Kidney tubule cell (primary cell): ENCODE results near the gene APOB.

Experiments
- DNase-seq: peaks from one replicate; pipeline ENCODE4 v3.0.0-alpha.2; 2018; ENCODE audit warnings: low spot score

APOB gene

DNA sequence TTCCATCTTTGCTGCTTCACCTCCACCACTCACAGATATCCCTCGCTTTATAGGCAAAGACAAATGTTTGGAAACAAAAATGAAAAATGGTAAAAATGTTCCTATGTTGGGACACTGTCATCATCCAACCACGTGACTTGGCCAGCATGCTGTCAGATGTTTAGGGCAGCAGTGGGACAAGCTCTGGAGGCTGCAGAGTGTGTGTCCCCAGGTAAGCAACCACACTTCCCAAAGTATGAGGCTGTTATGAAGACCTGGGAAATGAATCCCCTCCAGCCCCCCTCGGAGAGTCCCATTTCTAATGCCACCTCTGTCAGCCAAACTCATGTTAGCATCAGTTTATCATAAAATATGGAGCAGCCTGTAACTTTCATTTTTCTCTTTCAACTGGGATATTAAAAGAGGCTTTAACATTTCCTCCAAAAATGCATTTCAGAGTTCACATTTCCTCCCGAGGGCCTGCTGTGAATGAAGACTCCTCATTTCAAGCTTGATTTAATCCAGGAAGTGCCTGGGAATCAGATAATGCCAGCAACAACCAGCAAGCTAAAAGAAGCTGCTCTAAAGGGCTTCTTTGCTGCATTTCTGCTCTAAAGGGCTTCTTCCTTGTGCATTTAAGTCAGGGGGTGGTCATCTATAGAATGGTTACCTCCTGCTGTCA is 66.2 kb downstream of the APOB start:
- DNase-seq = no peak

DNA sequence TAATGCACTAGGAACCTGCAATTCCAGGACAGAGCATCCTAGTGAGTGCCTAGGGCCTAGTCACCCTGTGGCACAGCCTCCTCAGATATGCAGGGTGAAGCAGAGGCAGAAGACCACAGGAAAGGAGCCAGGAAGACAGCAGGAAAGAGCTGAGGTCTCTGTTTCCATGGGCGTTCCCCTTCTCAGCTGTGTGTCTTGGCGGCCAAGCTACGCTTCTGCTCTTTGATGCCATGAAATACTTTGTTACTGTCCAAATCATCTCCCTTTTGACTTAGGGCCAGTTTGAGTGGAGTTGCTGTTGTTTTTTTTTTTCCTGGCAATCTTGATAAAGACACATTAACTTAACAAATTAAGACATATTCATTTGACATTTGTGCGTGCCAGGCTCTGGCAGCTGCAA is 67.3 kb downstream of the APOB start:
- DNase-seq = no peak

DNA sequence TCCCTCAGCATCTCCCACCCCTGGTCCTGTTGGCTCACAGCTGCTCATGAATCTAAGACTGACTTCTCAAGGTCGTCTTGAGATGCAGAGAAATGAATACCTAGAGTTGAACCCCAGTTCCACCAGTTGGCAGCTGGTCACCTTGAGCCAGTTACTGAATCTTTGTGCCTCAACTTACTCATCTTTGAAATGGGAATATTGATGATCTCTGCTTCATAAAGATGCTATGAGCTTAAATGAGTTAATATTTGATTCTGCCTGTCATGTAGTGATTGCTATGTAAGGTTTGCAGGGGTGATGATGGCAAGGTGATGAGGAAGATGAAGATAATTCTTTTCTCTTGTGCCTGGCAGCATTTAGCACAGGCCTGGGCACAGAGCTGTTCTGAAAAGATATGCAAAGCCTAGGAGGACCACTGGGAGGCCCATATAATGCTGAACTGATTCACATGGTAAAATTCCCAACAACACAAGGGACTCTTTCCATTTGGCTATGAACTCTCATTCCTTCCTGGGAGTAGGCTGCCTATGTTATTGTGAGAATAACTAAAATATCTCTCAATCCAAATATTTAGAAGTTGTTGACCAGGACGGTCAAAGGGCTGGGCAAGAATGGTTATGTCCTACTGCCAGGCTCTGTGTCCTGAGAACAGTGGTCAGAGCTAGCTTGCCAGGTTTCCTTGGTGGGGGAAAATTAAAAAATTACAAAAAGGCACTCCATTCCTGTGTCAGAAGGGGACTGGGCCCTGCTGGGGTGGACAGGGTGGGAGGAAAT is 70.9 kb downstream of the APOB start:
- no peak for DNase-seq

DNA sequence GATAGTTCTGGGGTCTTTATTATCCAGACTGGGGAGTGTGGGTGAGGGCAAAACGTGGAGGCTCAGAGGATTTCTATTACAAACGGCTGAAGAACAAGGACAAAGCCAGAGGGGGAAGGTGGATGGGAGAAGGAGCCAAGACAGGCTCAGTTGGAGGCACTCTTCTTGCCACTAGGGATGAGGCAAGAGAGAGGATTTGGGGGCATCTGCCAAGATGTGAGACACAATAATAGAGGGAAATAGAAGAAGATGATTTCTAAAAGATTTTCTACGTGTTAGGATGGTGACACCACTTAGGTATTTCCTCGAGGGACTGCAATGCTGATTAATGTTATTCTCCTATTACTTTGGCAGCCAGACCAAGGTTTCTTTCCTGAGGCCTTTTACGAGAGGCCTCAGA is 71.8 kb downstream of the APOB start:
- DNase-seq = no peak

DNA sequence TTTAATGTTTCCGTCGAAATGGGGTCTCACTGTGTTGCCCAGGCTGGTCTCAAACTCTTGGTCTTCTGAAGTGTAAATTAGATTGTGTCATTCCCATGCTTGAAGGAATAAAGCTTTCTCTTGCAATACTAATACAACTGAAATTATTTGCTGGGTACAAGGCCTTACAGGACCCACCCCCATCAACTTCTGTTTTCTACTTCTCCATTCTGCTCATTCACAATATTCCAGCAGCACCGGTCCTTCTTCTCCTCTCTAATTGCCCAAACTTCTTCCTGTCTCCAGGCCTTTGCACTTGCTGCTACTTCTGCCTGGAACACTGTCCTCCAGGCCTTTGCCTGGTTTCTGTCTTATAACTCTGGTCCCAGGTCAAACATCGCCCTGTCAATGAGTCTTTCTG is 73.8 kb downstream of the APOB start:
- DNase-seq = no peak

DNA sequence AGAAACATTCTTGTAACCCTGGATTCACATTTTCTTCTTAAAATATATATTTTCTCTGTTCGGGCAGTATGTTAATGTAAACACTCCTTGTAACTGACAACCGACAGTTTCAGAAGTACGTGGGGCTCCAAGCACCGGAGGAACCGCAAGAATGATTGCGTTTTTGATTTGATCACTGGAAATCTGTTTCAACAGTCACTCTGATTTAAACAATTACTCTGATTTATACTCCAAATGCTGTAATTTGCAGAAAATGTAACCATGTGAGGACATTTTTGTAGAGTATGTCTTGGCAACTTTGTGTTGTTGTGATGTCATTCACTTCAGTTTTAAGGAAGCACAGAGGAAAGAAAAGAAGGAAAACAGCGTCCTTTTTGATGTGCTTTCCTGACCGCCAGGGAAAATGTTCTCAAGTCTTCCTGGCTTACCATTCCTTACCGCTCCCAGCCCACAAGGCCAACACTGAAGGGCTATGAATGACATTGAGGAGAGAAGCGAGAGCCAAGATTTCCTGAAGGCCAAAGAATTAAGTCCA is 77.7 kb downstream of the APOB start:
- no peak for DNase-seq

DNA sequence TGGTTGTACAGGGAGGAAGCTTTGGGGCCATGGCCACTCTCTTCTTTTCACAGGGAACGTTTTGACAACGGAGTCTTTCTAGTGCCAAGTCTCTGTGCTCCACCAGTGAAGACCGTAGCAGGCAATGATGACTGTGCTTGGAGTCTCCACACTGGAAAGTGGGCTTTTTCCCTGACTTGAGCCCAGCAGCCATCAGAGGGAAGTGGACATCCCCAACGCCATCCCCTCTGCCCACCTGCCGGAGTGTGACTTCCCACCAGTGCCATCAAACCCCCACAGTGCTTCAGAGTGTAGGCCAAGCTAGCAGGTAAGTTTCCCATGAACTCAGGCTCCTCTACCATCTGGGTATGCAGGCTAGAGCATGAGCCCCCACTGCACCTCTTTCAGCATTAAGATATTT is 78.7 kb downstream of the APOB start:
- DNase-seq = no peak

DNA sequence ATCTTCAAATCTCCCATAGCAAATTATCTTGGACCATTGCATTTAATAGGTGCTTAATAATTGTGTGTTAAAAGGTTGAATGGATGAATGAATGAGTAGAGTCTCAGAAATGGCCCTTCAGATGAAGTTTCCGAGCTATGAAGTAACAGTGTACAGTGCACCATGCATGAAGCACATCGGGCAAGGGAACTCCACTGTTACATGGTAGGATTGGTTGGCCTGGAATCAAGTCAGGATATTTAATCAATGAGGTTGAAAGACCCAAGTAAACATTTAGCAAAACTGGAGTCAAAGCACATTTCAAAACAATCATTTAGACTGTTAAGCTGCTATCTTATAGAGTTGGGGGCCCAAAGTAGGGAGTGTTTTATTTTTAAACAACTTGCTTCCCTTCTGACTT is 80.0 kb downstream of the APOB start:
- no peak for DNase-seq

DNA sequence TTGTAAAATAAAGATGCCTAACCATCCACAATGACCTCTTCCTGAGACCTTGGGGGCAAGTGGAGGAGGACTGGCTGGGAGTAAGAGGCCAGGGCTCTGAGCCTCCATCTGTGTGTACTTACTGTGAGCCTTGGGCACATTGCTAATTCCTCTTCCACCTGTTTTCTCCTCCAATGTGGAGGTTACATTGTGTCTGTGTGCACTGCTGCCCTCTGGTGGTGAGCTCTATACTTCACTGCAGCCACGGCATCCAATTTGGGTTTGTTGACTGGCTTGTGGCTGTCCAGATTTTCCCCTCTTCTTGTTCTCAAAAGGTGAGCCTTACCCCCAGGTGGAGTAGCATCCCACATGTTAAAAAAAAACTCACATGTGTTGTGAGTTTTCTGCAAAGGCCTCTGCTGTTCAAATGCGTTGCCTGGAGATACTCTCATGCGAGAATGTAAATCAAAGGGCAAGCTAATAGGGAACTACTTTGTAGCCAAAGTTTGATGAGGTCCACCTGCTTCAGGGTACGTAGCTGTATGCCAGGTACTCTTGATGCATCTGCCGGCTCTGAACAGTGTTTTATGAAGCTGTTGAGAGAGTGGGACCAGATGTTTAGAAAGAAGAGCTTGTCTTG is 80.8 kb downstream of the APOB start:
- DNase-seq = peak; percentile 70

DNA sequence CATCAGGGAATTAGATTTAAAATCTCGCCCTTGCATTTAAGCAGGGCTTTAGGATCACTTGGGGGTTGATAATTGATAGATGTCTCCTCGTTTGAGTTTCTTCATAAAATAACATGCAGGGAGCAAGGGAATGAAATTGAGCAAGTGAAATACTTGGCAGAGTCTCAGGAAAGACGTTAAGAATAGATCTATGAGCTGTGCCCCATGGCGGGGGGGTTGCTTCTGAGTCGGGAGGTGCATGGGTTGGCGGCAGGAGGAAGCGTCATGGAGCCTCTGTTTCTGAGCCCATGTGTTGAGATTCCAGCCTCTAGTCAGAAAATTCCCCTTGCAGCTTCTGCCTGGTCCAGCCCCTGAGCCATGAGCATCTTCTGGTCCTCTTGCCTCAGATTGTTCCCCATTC is 82.0 kb downstream of the APOB start:
- no peak for DNase-seq

DNA sequence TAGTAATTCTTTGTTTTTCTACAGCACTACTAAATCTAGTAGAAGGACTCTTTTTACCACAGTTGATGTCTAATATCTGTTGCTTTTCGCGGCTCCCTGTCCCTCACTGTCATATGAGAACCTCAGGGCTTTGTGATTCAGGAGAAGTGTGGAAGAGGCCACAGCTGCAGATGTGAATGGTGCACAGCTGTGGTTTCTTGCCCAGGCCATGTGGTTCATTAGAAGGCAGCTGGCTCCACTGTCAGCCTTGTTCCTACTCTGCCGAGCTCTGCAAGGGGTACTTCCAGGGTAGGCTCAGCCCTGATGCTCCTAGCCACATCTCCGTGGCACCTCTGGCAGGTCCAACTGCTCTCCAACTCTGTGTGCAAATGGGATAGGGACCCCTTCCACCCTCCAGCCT is 83.9 kb downstream of the APOB start:
- DNase-seq = no peak

DNA sequence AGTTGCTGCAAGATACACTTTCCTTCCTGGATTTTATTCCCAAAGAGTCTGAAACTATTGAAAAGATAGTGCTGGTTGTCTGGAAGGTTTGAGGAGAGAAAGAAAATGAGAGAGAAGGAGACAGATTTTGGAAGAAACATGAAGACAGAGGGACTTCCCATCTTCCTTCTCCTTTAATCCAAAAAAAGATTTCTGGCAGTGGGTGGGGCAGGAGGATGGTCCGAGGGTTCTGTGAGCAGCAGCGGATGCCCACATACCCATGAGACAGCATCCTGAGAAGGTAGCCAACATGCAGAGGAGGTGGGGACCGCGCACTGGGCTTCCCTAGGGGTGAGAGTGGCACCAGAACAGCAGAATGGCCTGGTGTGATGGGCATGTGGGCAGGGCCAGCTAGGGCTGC is 84.6 kb downstream of the APOB start:
- DNase-seq = no peak

DNA sequence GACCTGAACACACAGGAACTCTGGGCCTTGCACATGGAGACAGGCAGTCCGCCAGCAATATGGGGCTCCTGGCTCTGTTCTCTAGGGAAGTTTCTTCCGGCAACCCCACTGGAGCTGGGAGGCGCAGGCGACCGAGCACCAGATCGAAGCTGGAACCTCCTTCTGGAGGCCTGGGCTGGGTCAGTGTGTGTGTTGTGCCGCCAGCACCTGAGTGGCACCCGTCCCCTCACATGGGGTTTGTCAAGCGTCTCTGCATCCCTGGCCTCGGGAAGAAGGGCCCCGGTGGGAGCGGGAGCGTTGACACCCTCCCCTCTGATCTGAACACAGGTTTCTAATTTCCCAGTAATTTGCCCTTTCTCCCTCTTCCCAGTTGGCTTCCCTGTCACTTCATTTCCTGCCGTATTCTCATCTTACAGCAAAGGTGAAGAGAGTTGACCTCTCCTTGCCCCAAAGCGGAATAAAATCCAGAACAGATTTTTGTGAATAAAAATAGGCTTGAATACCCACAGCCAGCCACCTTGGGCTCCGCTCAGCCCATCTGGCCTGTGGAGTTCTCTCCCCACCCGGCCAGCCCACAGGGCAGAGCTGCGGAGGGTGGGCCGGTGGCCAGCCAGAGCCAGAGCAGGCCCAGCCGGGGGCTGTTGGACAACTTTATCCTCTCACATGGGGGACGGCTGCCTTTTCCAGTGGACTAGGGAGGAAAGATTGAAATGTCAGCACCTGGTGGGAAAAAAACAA is 85.9 kb downstream of the APOB start:
- DNase-seq = no peak

DNA sequence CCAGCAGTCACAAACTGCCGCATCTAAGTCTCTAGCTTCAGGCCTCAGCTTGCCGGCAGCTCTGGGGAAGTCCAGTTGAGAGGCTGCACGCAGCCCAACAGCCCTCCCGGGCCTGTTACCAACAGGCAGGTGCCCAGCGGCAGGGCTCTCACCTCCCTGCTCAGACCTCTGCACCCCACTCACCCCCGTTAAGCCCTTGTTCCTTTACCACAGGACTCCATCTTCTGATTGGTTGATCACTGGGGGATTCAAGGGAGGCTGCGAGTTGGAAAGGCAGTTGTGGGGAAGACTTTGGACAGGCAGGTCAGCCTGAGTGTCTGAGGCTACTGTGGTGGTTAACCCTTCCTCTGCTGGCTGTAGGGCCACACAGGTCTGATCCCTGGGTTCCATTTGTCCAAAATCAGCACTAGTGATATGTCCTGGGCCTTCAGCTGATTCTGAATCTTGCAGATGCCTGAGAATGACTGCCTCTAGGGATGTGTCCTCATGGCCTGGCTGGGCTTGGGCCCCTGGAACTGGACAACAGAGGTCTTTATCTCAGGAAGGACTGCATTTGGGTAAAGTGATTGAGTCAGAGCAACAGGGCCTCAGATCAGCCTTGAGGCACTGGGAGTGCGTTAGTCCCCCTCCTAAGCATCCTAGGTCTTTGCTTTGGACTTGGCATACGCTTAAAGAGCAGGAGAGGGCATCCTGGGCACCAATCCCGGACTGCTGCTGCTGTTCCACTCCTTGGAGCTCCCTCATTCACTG is 88.4 kb downstream of the APOB start:
- DNase-seq = no peak

DNA sequence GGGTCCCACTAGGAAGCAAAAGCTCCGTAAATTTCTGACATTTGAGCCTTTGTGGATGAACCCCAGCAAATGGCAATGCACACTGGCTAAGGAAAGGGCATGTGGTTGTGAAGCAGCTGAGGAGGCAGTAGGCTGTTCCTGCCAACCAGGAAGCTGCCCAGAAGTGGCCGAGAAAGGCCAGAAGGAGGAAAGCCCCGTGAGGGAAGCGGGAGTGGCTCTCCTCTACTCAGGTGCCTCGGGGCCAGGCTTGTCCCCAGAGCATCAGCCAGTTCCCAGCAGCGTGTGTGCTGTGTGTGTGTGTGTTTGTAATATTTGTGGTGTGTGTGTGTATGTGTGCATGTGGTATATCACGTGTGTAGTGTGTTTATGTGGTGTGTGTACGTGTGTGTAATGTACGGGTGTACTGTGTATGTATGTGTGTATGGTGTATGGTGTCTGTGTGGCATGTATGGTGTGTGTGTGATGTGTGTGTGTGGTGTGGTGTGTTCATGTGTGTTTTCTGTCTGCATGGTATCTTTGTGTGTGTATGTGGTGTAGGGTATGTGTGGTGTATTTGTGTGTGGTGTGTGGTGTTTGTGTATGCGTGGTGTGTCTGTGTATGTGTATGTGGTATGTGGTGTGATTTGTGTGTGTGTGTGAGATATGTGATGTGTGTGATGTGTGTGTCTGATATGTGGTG is 90.6 kb downstream of the APOB start:
- DNase-seq = no peak
